NCI-H460 (cell line): ENCODE results near the gene CCRL2. TPM values are rescaled to one million over a fixed set of nuclear protein-coding genes. Genes with fewer than 3 reads are reported as not detected.

Experiments used
- DNase-seq: peaks from one replicate; pipeline ENCODE4 v3.0.0-alpha.2; 2016; ENCODE audit warnings: low read depth; ENCODE audit errors: extremely low read depth
- polyA plus RNA-seq: library from polyadenylated mRNA; depleted of rRNA; stranded (reverse); fragments of >200 nt; gene quantifications from 2 replicates; pipeline ENCODE4 v1.2.3, GENCODE V29; 2014; cell fraction: nucleus; rRNA removed
- total RNA-seq: library from RNA; depleted of rRNA; stranded (reverse); fragments of >200 nt; shearing (Covaris generic); gene quantifications from 2 replicates; pipeline ENCODE4 v1.2.3, GENCODE V29; 2014; rRNA removed

CCRL2 gene
- not detected in 2 replicates for total RNA-seq
- polyA plus RNA-seq: not detected in 2 replicates

GRCh38 chr3:46406788-46407611 lies at the start of gene CCRL2, which contains the start of gene CCR5AS:
TSS of gene CCRL2 (plus strand) at chr3:46407259. CDS start at chr3:46408080, 821 bp downstream.
TSS of gene CCR5AS (minus strand) at chr3:46407066.
- no peak for DNase-seq

GRCh38 chr3:46358466-46358865 lies 48.6 kb upstream of the CCRL2 start:
- no peak for DNase-seq

- DNase-seq: no peak
Measured at GRCh38 chr3:46359733-46360493, 47.1 kb upstream of the CCRL2 start.

- DNase-seq: no peak
Measured at GRCh38 chr3:46360907-46361306, 46.2 kb upstream of the CCRL2 start.

- peak; percentile 37 for DNase-seq
Measured at GRCh38 chr3:46361408-46362283, 45.4 kb upstream of the CCRL2 start.

- DNase-seq: no peak
Measured at GRCh38 chr3:46365041-46365440, 42.0 kb upstream of the CCRL2 start.

GRCh38 chr3:46365737-46366524 lies 41.1 kb upstream of the CCRL2 start:
- no peak for DNase-seq

- DNase-seq: no peak
Measured at GRCh38 chr3:46367811-46368210, 39.2 kb upstream of the CCRL2 start.

GRCh38 chr3:46368569-46368968 lies 38.5 kb upstream of the CCRL2 start:
- peak; percentile 55 for DNase-seq

- DNase-seq: no peak
Measured at GRCh38 chr3:46369151-46369550, 37.9 kb upstream of the CCRL2 start.

- no peak for DNase-seq
Measured at GRCh38 chr3:46369675-46370132, 37.4 kb upstream of the CCRL2 start.

- DNase-seq: no peak
Measured at GRCh38 chr3:46370839-46371518, 36.1 kb upstream of the CCRL2 start, which contains the start of gene CCR5. TSS of gene CCR5 (plus strand) at chr3:46370946. CDS start at chr3:46372903, 1,957 bp downstream.

GRCh38 chr3:46371519-46372340 lies 35.3 kb upstream of the CCRL2 start:
- no peak for DNase-seq

GRCh38 chr3:46372492-46373359 lies 34.3 kb upstream of the CCRL2 start:
- DNase-seq: peak; percentile 7

- DNase-seq: no peak
Measured at GRCh38 chr3:46374755-46375154, 32.3 kb upstream of the CCRL2 start.

- DNase-seq: no peak
Measured at GRCh38 chr3:46375218-46375617, 31.8 kb upstream of the CCRL2 start.

- no peak for DNase-seq
Measured at GRCh38 chr3:46375814-46376213, 31.2 kb upstream of the CCRL2 start.
